ENCODE results near the gene AFG1L.
"Not testable (repeated sequence)": the region's sequence is repeated elsewhere in the genome, so short reads cannot be mapped to it uniquely, and the experiment has no call there.

The AFG1L gene

DNA sequence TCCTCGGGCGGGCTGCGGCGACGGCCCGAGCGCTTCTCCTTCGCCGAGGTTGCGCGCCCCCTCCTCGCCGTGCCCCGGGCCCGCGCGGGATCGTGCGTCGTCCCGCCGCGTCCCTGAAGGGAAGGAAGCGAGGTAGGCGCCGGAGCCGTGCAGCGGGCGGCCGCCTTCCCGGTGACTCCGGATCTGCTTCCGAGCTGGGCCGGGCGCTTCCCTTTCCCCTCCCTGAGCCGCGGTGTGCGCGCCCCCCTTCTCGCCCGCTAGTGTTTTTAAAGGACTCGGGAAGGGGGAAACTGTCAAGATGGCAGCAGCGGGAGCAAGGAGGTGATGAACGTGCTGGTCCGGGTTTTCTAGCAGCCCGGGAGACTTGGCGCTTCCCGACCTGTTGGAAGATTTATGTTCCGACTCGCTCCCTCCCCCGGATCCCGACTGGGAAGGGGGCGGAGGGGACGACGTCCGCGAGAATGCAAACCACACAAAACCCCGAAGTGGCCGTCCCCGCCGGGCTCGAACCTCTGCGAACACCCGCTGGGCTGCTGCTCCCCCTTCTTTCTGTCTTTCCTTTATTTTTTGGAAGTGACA lies 265.1 kb downstream of the AFG1L start:
- DNase-seq = no peak

DNA sequence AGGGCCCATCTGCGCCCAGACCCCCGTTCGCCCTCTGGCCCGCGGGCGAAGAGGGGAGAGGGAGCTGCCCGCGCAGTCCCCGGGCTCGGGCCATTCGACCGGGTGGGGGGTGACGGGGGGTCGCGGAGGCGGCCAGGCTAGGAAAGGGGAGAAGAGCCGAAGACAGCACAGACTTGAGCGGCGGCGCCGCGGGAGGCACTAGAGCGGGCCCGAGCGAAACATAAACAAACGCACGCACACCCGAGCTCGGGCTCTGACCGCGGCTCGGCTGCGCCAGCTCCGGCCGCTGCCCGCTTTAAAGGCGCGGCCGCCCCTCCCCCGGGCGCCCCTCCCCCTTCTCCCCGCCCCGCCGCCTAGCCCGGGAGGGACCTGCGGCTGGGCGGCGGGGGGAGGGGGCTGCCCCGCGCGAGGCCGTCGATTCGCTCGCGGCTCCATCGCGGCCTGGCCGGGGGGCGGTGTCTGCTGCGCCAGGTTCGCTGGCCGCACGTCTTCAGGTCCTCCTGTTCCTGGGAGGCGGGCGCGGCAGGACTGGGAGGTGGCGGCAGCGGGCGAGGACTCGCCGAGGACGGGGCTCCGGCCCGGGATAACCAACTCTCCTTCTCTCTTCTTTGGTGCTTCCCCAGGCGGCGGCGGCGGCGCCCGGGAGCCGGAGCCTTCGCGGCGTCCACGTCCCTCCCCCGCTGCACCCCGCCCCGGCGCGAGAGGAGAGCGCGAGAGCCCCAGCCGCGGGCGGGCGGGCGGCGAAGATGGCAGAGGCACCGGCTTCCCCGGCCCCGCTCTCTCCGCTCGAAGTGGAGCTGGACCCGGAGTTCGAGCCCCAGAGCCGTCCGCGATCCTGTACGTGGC lies 265.8 kb downstream of the AFG1L start, which contains the start of gene FOXO3:
TSS of gene FOXO3 (plus strand) at position 455 of the 846 bp plus-strand sequence. CDS start at position 747, 292 bp downstream.
- peak; percentile 72 for DNase-seq

DNA sequence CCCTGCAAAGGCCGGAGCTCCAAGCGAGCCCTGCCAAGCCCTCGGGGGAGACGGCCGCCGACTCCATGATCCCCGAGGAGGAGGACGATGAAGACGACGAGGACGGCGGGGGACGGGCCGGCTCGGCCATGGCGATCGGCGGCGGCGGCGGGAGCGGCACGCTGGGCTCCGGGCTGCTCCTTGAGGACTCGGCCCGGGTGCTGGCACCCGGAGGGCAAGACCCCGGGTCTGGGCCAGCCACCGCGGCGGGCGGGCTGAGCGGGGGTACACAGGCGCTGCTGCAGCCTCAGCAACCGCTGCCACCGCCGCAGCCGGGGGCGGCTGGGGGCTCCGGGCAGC lies 266.4 kb downstream of the AFG1L start:
- DNase-seq = not testable (repeated sequence)

DNA sequence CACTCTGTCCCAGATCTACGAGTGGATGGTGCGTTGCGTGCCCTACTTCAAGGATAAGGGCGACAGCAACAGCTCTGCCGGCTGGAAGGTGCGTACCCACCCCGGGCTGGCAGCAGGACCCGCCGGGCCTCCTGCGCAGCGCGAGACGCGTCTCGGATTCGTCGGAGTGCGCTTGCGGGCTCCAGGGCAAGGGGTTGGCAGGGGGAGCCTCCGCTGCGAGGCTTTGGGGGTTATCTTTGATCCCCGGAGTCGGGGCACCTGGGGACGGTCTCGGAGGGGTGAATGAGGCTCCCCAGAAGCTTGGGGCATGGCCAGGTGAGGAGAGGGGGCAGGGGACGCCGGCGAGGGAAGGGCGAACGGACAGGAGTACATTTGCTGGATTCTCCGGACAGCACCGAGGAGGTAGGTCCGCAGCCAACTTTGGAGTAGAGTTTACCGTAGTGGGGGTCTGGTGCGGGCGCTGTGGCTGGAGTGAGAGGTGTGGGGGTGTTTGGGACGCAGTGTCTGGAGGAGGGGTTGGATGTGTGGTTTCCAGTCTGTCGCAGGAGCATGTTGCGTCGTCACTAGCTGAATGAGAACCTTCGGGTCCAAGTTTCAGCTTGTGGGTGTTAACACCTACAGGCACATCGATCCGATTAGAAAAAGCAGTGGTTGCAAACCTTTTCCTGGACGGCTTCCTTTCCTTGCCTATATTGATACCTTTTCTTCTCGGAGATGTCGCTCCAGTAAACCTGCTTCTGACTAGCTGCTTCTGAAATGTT lies 267.1 kb downstream of the AFG1L start:
- DNase-seq = no peak

DNA sequence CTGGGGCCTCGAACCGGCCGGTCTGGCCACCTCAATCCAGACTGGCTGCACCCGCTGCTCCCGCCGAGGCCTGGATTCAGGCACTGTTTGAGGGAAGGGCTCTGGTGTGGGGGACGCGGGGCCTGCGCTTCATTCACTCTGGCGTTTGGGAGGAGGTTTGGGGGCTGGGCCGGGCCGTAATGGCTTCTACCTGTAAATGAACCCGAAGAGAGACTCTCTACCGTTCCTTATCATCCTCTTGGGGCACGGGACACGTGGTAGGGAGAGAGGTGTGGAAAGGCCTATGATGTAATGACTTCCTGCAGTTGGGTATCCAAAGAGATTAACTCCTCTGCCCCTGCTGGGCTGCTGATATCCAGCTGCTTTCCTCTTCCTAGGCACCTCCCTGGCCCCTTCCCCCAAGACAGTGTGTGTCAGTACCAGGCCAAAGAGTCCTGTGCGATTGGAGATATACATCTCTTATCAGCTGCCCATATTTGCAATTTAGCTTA lies 267.7 kb downstream of the AFG1L start:
- DNase-seq = no peak

DNA sequence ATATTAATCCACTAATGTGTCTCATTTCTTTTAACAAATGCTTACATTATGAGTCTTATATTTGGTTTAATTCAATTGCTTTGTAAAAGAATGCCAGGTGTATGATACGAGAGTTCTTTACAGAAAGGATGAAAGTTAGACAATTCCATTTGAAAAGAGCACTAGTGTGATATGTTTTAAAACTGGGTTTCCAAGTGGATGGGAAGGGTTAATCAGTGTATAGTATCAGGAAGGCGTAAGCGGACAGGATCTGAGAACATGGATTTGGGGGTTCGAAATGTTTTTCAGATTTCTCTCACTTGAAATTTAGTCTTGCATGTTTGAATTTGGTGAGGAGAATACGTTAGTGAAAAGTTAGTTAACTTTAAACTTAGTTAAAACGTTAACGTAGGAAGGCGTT lies 268.4 kb downstream of the AFG1L start:
- DNase-seq = no peak

DNA sequence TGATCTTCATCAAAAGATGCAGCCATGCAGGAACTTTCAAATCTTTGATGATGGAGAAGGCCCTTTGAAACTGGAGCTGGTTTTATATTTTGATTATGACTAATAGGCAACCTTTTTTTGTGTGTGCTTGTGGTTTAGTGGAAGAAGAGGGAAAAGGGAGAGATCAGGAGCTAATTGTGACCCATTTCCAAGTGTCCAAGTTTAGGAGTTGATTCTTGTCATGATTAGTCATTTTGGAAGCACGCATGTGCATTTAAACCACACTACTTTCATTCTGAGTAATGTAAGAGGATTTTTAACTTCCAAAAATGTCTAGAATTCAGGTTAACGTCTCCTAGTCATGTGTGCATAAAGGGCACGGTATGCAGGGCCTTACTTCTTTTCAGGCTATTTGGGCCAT lies 269.3 kb downstream of the AFG1L start:
- DNase-seq = no peak

DNA sequence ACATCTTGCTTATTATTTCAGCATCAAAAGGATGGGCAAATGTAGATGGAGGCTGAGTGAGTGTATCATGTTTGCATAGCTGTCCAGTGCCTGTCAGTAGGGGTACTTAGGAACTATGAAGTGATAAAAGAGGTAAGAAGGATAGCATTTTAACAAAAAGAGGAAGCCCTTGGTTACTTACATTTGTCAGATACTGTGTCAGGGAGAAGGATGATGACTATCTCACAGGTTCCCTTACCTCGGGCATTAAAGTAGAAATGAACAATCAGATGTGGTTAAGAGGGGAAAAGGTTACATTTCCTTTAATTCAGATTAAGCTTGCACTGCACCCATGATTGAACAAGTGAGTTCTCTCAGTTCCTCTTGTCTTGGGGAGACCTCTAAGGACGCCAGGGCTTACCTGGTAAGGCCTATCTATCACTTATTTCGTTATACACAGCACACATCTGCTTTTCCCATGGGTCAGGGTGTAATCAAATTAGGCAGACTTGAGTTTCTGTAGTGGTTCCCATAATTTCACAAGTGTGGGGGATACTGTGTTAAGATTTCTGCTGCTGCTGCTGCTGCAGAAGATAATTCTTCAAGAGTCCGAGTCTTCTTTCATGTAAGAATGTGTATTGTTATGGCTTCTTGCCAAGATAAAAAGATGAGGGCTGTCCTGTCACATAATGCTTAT lies 270.4 kb downstream of the AFG1L start:
- DNase-seq = no peak

DNA sequence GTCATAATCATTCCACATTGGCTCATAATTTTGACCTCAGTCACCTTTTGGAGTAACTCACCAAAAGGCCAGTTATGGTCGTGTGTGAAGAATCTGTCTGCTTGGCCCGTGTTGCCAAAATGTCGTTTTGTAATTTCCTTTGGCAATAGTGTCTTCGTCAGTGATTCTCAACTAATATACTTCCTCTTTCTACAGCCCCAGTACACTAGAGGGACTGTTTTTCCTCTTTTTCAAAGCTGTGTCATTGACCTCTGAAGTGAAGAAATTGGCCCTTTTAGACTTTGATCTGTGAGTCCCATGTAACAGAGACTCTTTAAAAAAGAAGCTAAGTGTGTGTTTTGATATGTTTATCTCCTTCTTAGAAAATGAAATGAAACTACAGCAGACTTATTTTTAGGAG lies 271.0 kb downstream of the AFG1L start:
- DNase-seq = no peak

DNA sequence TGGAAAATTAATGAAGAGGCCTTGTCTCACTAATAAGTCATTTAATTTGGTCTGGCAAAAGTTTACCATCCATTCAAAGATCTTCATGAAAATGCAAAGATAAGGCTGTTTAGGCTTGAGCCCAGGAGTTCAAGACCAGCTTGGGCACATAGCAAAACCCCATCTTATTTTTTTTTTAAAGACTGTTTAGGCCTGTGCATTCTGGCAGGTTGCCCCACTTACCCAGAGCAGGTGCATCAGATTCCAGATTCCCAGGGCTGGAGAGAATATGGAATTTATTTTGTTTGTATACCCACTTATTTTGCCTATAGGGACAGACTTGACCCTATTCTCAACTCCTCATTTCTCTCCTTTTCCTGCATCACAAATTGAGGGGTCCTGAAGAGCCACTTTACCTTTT lies 271.6 kb downstream of the AFG1L start:
- DNase-seq = no peak

DNA sequence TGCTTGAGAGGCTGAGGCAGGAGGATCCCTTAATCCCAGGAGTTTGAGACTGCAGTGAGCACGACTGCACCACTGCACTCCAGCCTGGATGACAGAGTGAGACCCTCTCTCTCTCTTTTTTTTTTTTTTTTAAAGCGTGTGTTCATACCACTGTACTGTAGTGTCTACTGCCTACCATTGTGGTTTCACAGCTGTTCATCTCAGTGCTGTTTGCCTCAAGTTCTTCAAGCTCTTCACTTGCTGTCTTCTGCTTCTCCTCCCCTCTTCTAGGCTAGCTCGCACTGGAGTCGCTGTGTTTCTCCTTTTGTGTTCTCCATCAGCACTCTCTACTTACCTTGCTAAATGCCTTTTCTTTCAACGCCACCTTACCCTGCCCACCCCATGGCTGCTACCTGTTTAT lies 273.2 kb downstream of the AFG1L start:
- no peak for DNase-seq

DNA sequence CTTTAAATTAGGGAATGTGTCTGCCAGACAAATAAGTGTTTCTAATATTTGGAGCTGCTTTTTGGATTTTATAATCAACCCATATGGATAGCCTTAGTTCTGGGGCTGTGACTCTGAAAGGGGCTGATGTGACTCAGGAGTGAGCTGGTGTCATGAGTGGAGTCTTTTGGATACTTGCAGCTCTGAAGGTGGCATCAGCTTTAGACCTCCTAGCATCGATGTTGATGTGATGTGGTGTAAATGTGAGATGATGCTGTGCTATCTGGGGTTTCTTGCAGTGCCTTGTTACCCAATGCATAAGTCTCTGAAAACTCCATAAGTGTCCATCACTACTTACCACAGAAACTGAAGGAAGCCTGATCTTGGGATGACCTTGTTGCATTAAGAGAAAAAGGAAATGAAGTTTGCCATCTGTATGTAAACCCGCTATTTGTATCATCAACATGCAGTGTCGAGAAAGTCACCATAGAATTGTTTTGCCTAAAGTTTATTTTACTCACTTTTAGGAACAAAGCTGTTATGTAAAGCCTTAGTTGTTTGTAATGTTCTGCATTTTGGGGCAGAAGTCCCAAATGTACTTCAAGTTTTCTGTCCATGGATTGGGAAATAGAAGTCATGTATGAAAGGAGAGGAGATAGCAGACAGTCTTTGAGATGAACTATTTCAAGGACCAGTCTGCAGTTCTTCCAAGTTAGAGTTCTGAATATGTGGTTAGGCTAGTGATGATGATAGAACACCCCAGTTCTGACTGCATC lies 273.9 kb downstream of the AFG1L start:
- DNase-seq = no peak

DNA sequence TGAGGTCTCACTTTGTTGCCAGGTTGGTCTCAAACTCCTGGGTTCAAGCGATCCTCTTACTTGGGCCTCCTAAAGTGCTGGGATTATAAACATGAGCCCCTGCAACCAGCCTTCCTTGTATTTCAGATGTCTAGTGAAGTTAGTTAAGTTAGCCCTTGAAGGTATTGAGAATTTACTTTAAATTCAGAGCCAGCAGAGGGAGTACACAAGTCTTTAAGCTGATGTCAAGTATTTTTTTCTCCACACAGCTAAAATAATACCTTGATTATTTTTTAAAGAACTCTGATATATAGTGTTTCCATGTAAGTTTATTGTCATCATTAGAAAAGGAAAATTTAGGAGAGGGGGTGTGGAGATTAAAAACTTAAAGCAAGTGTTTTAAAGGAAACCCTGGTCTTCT lies 275.7 kb downstream of the AFG1L start:
- no peak for DNase-seq

DNA sequence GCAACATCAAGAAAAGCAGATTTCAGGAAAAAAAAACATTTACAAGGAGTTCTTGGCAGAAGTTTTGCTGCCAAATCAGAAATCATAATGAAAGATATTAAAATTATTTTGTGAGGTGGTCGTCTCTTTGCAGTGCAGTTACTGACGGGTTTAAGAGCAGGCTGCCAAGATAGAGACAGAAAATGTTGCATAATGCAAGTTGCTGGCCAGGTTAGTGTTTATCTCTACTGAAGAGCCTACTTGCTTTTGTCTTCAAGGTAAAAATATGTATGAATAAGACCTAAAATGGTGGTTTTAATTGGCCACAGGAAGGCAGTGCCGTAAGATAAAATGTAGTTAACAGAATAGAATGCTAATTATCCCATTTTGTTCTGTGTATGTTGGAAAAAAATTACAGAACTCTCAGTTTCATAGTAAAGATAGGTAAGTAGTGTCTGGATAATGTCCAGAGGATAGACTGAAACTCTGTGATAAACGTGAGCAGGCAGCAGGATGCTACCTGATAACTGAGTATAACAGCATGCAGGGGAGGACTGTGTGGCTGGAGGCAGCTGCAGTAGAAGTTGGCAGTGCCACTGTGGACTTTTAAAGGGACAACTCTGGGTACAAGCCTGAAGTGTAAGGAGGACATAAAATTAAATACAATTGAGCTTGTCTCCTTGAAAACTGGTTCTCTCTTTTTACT lies 279.7 kb downstream of the AFG1L start:
- DNase-seq = no peak
